GM23338 (cell line): Measurements from ENCODE around the gene FBXW12. TPM values are rescaled to one million over a fixed set of nuclear protein-coding genes. Genes with fewer than 3 reads are reported as not detected.

Experiments used
- ATAC-seq: fragments of 200-7000 bp; cut with Tn5 transposase; 3 replicates; pipeline ENCODE4 v1.9.1; 2020
- DNase-seq: peaks from one replicate; pipeline ENCODE4 v3.0.0-alpha.2; 2015; ENCODE audit warnings: low spot score
- H2AFZ ChIP-seq: fragments of 200-600 bp; sonication (generic); 2 replicates; pipeline ENCODE4 v1.8.0; 2016; ENCODE audit warnings: antibody characterized with exemption, mild to moderate bottlenecking, moderate library complexity
- H3F3A ChIP-seq: fragments of 200-600 bp; sonication (generic); replicated peaks from 2 replicates; pipeline ENCODE4 v1.8.0; 2017; ENCODE audit warnings: antibody characterized with exemption, mixed run types, low read depth
- H3K27ac ChIP-seq: fragments of 200-600 bp; sonication (generic); 2 replicates; pipeline ENCODE4 v1.6.1; 2016; ENCODE audit warnings: low read depth
- H3K27me3 ChIP-seq: fragments of 200-600 bp; sonication (generic); 2 replicates; pipeline ENCODE4 v1.8.0; 2016; ENCODE audit warnings: mild to moderate bottlenecking, mixed run types, moderate library complexity; ENCODE audit not compliant: insufficient read depth
- H3K36me3 ChIP-seq: fragments of 200-600 bp; sonication (generic); 2 replicates; pipeline ENCODE4 v1.8.0; 2016; ENCODE audit warnings: mild to moderate bottlenecking; ENCODE audit not compliant: insufficient read depth
- H3K4me1 ChIP-seq: fragments of 200-600 bp; sonication (generic); 2 replicates; pipeline ENCODE4 v1.8.0; 2016; ENCODE audit warnings: mild to moderate bottlenecking, moderate library complexity; ENCODE audit not compliant: insufficient read depth
- H3K4me2 ChIP-seq: fragments of 200-600 bp; sonication (generic); 2 replicates; pipeline ENCODE4 v1.7.1; 2017; ENCODE audit warnings: mixed run types
- H3K4me3 ChIP-seq: fragments of 200-600 bp; sonication (generic); 2 replicates; pipeline ENCODE4 v1.6.1; 2016; ENCODE audit warnings: mixed run types
- H3K79me2 ChIP-seq: fragments of 200-600 bp; sonication (generic); replicated peaks from 2 replicates; pipeline ENCODE4 v1.8.0; 2017; ENCODE audit warnings: mild to moderate bottlenecking; ENCODE audit not compliant: insufficient read depth
- H3K9me2 ChIP-seq: fragments of 200-600 bp; sonication (generic); 2 replicates; pipeline ENCODE4 v1.8.0; 2017; ENCODE audit not compliant: insufficient read depth
- H4K20me1 ChIP-seq: fragments of 200-600 bp; sonication (generic); replicated peaks from 2 replicates; pipeline ENCODE4 v1.8.0; 2017; ENCODE audit warnings: mild to moderate bottlenecking; ENCODE audit not compliant: insufficient read depth
- H3K27ac Mint-ChIP-seq: 2 replicates; pipeline ENCODE4 v1.8.0; 2020; ENCODE audit warnings: inconsistent platforms, mild to moderate bottlenecking, moderate library complexity, mixed read lengths
- H3K27me3 Mint-ChIP-seq: 3 replicates; pipeline ENCODE4 v1.8.0; 2022; ENCODE audit warnings: low read depth, mild to moderate bottlenecking, moderate library complexity, mixed read lengths, inconsistent platforms; ENCODE audit not compliant: insufficient read depth, poor library complexity
- H3K36me3 Mint-ChIP-seq: 3 replicates; pipeline ENCODE4 v1.8.0; 2021; ENCODE audit warnings: low read depth, mild to moderate bottlenecking, inconsistent platforms, moderate library complexity, mixed read lengths
- H3K4me1 Mint-ChIP-seq: 3 replicates; pipeline ENCODE4 v1.8.0; 2020; ENCODE audit warnings: mild to moderate bottlenecking, inconsistent platforms, mixed read lengths
- H3K4me3 Mint-ChIP-seq: 3 replicates; pipeline ENCODE4 v1.8.0; 2021; ENCODE audit warnings: moderate library complexity, mild to moderate bottlenecking, inconsistent platforms, mixed read lengths
- H3K9me3 Mint-ChIP-seq: 3 replicates; pipeline ENCODE4 v1.8.0; 2020; ENCODE audit warnings: moderate library complexity, mild to moderate bottlenecking, inconsistent platforms, mixed read lengths
- CREB1 ChIP-seq: fragments of 250-450 bp; sonication (Bioruptor Pico); IDR thresholded peaks from 2 replicates; pipeline ENCODE4 v1.5.0; 2020; ENCODE audit warnings: low read depth, mild to moderate bottlenecking, moderate library complexity
- CTCF ChIP-seq, 2 experiments: fragments of 200-600 bp in 1 of 2; sonication (generic) in 1 of 2; conservative IDR thresholded peaks; 2 replicates each; pipeline versions ENCODE4 v1.5.1 to v1.6.1; 2016 to 2017; ENCODE audit warnings: antibody characterized with exemption in 2 of 2, low read depth in 2 of 2, mild to moderate bottlenecking in 2 of 2, moderate library complexity in 1 of 2
- EZH2phosphoT487 ChIP-seq: fragments of 200-600 bp; sonication (generic); IDR thresholded peaks from one replicate; pipeline ENCODE4 v1.8.1; 2018; ENCODE audit warnings: antibody characterized with exemption; ENCODE audit not compliant: unreplicated experiment
- JUNB ChIP-seq: IDR thresholded peaks from one replicate; pipeline ENCODE4 v1.6.1; 2016; ENCODE audit warnings: antibody characterized with exemption; ENCODE audit not compliant: unreplicated experiment
- NANOG ChIP-seq: IDR thresholded peaks from 2 replicates; pipeline ENCODE4 v1.6.1; 2016; ENCODE audit warnings: antibody characterized with exemption, borderline replicate concordance
- POLR2AphosphoS5 ChIP-seq: IDR thresholded peaks from 2 replicates; pipeline ENCODE4 v1.6.1; 2016; ENCODE audit warnings: antibody characterized with exemption, low read depth
- REST ChIP-seq: IDR thresholded peaks from one replicate; pipeline ENCODE4 v1.6.1; 2018; ENCODE audit warnings: antibody characterized with exemption; ENCODE audit not compliant: unreplicated experiment
- STAT1 ChIP-seq: IDR thresholded peaks from one replicate; pipeline ENCODE4 v1.6.1; 2016; ENCODE audit warnings: antibody characterized with exemption; ENCODE audit not compliant: unreplicated experiment
- ZNF114 ChIP-seq: fragments of 250-450 bp; sonication (Bioruptor Pico); IDR thresholded peaks from 2 replicates; pipeline ENCODE4 v1.5.0; 2020; ENCODE audit warnings: mild to moderate bottlenecking, moderate library complexity
- ZNF331 ChIP-seq: fragments of 250-450 bp; sonication (Bioruptor Pico); IDR thresholded peaks from 2 replicates; pipeline ENCODE4 v1.5.0; 2020; ENCODE audit warnings: low read depth, mild to moderate bottlenecking, moderate library complexity
- ZNF462 ChIP-seq: fragments of 250-450 bp; sonication (Bioruptor Pico); IDR thresholded peaks from 2 replicates; pipeline ENCODE4 v1.5.0; 2020; ENCODE audit warnings: mild to moderate bottlenecking, moderate library complexity
- polyA plus RNA-seq: library from polyadenylated mRNA; unstranded; fragments of >200 nt; fragmentation: Nextera tagmentation; extraction: Ambion mirVana; gene quantifications from 2 replicates; pipeline ENCODE4 v1.2.1, GENCODE V29; 2016
- total RNA-seq: library from RNA; depleted of rRNA; stranded (reverse); fragments of >200 nt; shearing (Covaris generic); gene quantifications from 2 replicates; pipeline ENCODE4 v1.2.3, GENCODE V29; 2014

FBXW12 gene
- total and polyA plus RNA-seq, 2 experiments from 2014 or later, result 0.73 TPM; not detected in 1

- no peak for TF ChIP-seq ZNF462 (CRISPR knock-in tag)
- no peak for TF ChIP-seq ZNF114
- TF ChIP-seq STAT1, result no peak
- no peak for TF ChIP-seq JUNB
- no peak for TF ChIP-seq CTCF (conservative IDR thresholded peaks at IDR 0.05; ENCODE audit: low read depth in 2 of 2)
- no peak for TF ChIP-seq CREB1
- TF ChIP-seq NANOG, result no peak
- TF ChIP-seq POLR2AphosphoS5, result no peak
These were observed 45.6 kb downstream of the FBXW12 start (continued) for GRCh38 chr3:48417529-48418108.

- Histone ChIP-seq H2AFZ (no peak overlapping the region), H3K4me2 (no peak overlapping the region), H3K79me2 (peaks cover 12% of the 10 kb centered on the region), H3K4me3 (no peak overlapping the region), H3K36me3 (peaks cover 11% of the 10 kb centered on the region; the same call in 1 of the 2 replicates), H4K20me1 (peaks cover 14% of the 10 kb centered on the region; the same call in 1 of the 2 replicates), H3K4me1 (no peaks in the 10 kb centered on the region), H3K27ac (no peak overlapping the region), H3K27me3 (no peaks in the 10 kb centered on the region), H3F3A (no peaks in the 10 kb centered on the region), H3K9me2 (no peaks in the 10 kb centered on the region)
- no peaks in the 10 kb centered on the region for H3K9me3 Mint-ChIP-seq
- no peak overlapping the region for H3K4me3 Mint-ChIP-seq
- ATAC-seq (no peak), DNase-seq (no peak)
- peaks cover 15% of the 10 kb centered on the region for H3K27me3 Mint-ChIP-seq
- H3K36me3 Mint-ChIP-seq, result peaks cover 76% of the 10 kb centered on the region
- 0 out of 3 replicates have a peak, but pooled peaks cover 3% of the 10 kb centered on the region for H3K4me1 Mint-ChIP-seq
- no peak overlapping the region for H3K27ac Mint-ChIP-seq
- no peak for TF ChIP-seq EZH2phosphoT487
- no peak for TF ChIP-seq STAT1
- no peak for TF ChIP-seq CREB1
- no peak for TF ChIP-seq REST
- no peak for TF ChIP-seq ZNF331 (CRISPR knock-in tag)
These were observed 46.1 kb downstream of the FBXW12 start for GRCh38 chr3:48418140-48418539.
